Pancreas (tissue), 10 donors: ENCODE results near the gene TEX22. TPM values are rescaled to one million over a fixed set of nuclear protein-coding genes. Genes with fewer than 3 reads are reported as not detected.

ENCODE experiments used
- ATAC-seq, 4 donors: fragments of 200-7000 bp; cut with Tn5 transposase; one replicate each; pipeline versions ENCODE4 v1.8.0 to v1.9.1; 2020; ENCODE audit warnings: mild to moderate bottlenecking in 4 of 4, moderate library complexity in 4 of 4
- DNase-seq, 6 donors: peaks; one replicate each; pipeline ENCODE4 v3.0.0-alpha.2; 2020
- FAIRE-seq: peaks from 2 replicates; lab custom pipeline; 2012; peaks lifted over from hg19 to GRCh38; lab: Jason Lieb, UNC
- H3K27ac ChIP-seq, 4 donors: fragments of 200-600 bp; sonication (generic); 1 replicate in 3 of 4; 2 replicates in 1 of 4; pipeline versions ENCODE4 v1.5.0 to v1.8.0; 2020
- H3K27me3 ChIP-seq, 4 donors: fragments of 200-600 bp; one replicate each; pipeline ENCODE4 v1.8.0; 2021
- H3K36me3 ChIP-seq, 3 donors: fragments of 200-600 bp; sonication (generic) in 1 of 3; one replicate each; pipeline versions ENCODE4 v1.5.0 to v1.8.0; 2020 to 2021
- H3K4me1 ChIP-seq, 3 donors: fragments of 200-600 bp; one replicate each; pipeline ENCODE4 v1.8.0; 2021
- H3K4me3 ChIP-seq, 4 donors: fragments of 200-600 bp; sonication (generic) in 2 of 4; one replicate each; pipeline versions ENCODE4 v1.5.0 to v1.8.0; 2020 to 2021
- H3K9me3 ChIP-seq, 4 donors: fragments of 200-600 bp; one replicate each; pipeline ENCODE4 v1.8.0; 2021
- CTCF ChIP-seq, 4 donors: fragments of 200-600 bp; sonication (generic) in 3 of 4; IDR thresholded peaks; one replicate each; pipeline versions ENCODE4 v1.5.0 to v1.8.0; 2021; ENCODE audit warnings: antibody characterized with exemption in 4 of 4
- WGBS, 2 donors: extraction: QIAGEN DNeasy Blood & Tissue Kit; methylation state at CpG; one replicate each; pipeline ENCODE4 v1.1.7; 2013; 5-methylcytosine and 5-hydroxymethylcytosine counted together
- intact Hi-C, 3 donors: fragments of 100-400 bp; cut with DNase I; formaldehyde crosslinking; loops; one replicate each; pipeline versions ENCODE4 v1.11.1 to v1.14.2; 2022
- polyA plus RNA-seq, 2 donors: library from polyadenylated mRNA; stranded (reverse); fragments of 200-250 nt; gene quantifications; one replicate each; pipeline ENCODE4 v1.2.3, GENCODE V29; 2013
- total RNA-seq, 6 donors: library from RNA; stranded (reverse); fragmentation: NEBNext Ultra II Directional in 4 of 6; extraction: Animal tissue kit (Norgen Biotek cat#: 25700) in 4 of 6; gene quantifications; one replicate each; pipeline versions ENCODE4 v1.2.1 to v1.2.4, GENCODE V29; 2021 to 2023
- donor health status: healthy with polysubstance abuse.
- donor health status: DM: no; HTN: no; CAD: no; lungs with moderate emphysema.
- donor health status: DM: no; HTN: no; CAD: no.
- donor health status: control.
- donor health status: control.
- donor health status: Bipolar disorder and iron deficiency.
- donor health status: DM: yes; HTN: yes; CAD: no.
- donor health status: DM: no; HTN: no; CAD: no.
- donor health status: DM: no; HTN: no; CAD: no.
- donor health status: DM: yes; HTN: yes; CAD: no.

Gene TEX22
- total and polyA plus RNA-seq, 8 donors = 0.14 to 2.4 (median 1.1) TPM

GRCh38 chr14:105355049-105355575 lies 43.2 kb upstream of the TEX22 start:
- no peaks in the 10 kb centered on the region for H3K9me3 ChIP-seq
- TF ChIP-seq CTCF (IDR thresholded peaks at IDR 0.05) = no peak
- H3K27ac ChIP-seq = no peak overlapping the region
- intact Hi-C loops = loop anchor here in 2 of 3 donors (5.0 to 10.0 kb wide), 2 partner anchors 70 to 153 kb away; no protein-coding TSS in a partner anchor
- peaks cover 0 to 4% (median 0%) of the 10 kb centered on the region in 3 donors for H3K36me3 ChIP-seq
- no peak for ATAC-seq
- no peak overlapping the region for H3K4me3 ChIP-seq
- 92 to 95% methylated on average over 27 of the region's 27 CpGs for WGBS, 2 donors
- no peaks in the 10 kb centered on the region for H3K27me3 ChIP-seq
- no peaks in the 10 kb centered on the region for H3K4me1 ChIP-seq
- DNase-seq = no peak
- no peak for FAIRE-seq

GRCh38 chr14:105355850-105356604 lies 42.3 kb upstream of the TEX22 start:
- TF ChIP-seq CTCF (IDR thresholded peaks at IDR 0.05) = no peak
- 95% methylated on average over 22 of the region's 22 CpGs for WGBS, 2 donors
- ATAC-seq = no peak

GRCh38 chr14:105356927-105357326 lies 41.4 kb upstream of the TEX22 start:
- Histone ChIP-seq H3K4me1 (no peaks in the 10 kb centered on the region), H3K4me3 (no peak overlapping the region), H3K36me3 (peaks cover 0 to 12% (median 0%) of the 10 kb centered on the region in 3 donors), H3K27me3 (no peaks in the 10 kb centered on the region), H3K27ac (no peak overlapping the region), H3K9me3 (no peaks in the 10 kb centered on the region)
- FAIRE-seq (no peak), DNase-seq (peak in 1 of 6 donors; percentile 12), ATAC-seq (no peak)
- intact Hi-C loops = loop anchor here in 2 of 3 donors (5.0 to 10.0 kb wide), 2 partner anchors 72 to 155 kb away; no protein-coding TSS in a partner anchor
- 87 to 88% methylated on average over 8 to 9 of the region's 9 CpGs for WGBS, 2 donors
- TF ChIP-seq CTCF (IDR thresholded peaks at IDR 0.05) = no peak

More at GRCh38 chr14:105355850-105356604, 42.3 kb upstream of the TEX22 start:
- Histone ChIP-seq H3K4me3 (no peak overlapping the region), H3K36me3 (peaks cover 0 to 8% (median 0%) of the 10 kb centered on the region in 3 donors), H3K27ac (no peak overlapping the region), H3K27me3 (no peaks in the 10 kb centered on the region), H3K9me3 (no peaks in the 10 kb centered on the region), H3K4me1 (no peaks in the 10 kb centered on the region)
- DNase-seq (peak in 3 of 6 donors; percentile 12 to 69 (median 49)), FAIRE-seq (no peak)
- intact Hi-C loops = loop anchor here in 2 of 3 donors (5.0 to 10.0 kb wide), 2 partner anchors 71 to 154 kb away; no protein-coding TSS in a partner anchor

- TF ChIP-seq CTCF (IDR thresholded peaks at IDR 0.05) = no peak
- intact Hi-C loops = loop anchor here in 2 of 3 donors (5.0 to 10.0 kb wide), 2 partner anchors 73 to 155 kb away; no protein-coding TSS in a partner anchor
- Histone ChIP-seq H3K27me3 (no peaks in the 10 kb centered on the region), H3K4me3 (no peak overlapping the region), H3K27ac (no peak overlapping the region), H3K36me3 (peaks cover 0 to 12% (median 0%) of the 10 kb centered on the region in 3 donors), H3K9me3 (no peaks in the 10 kb centered on the region), H3K4me1 (no peaks in the 10 kb centered on the region)
- ATAC-seq (peak in 1 of 4 donors; percentile 12), DNase-seq (peak in 3 of 6 donors; percentile 21 to 75 (median 53)), FAIRE-seq (no peak)
- WGBS, 2 donors = 95 to 96% methylated on average over 16 to 17 of the region's 17 CpGs
These were observed 40.7 kb upstream of the TEX22 start for GRCh38 chr14:105357626-105358025.
